PC-9 (cell line): ENCODE data around the gene DNAJB14. TPM values are rescaled to one million over a fixed set of nuclear protein-coding genes. Genes with fewer than 3 reads are reported as not detected.

Experiments
- BruUV-seq: library from RNA; stranded (reverse); fragments of 400-500 nt; replicated peaks from 2 replicates; lab custom pipeline; 2021; lab: Mats Ljungman, UMichigan
- CTCF ChIA-PET: fragments of 300-600 bp; sonication (Branson Sonifier 250); formaldehyde crosslinking; loops from one replicate; lab custom pipeline; 2022; ENCODE audit warnings: antibody characterized with exemption; lab: Charles Lee
- POLR2A ChIA-PET: fragments of 300-600 bp; sonication (Branson Sonifier 250); formaldehyde crosslinking; loops from one replicate; lab custom pipeline; 2022; ENCODE audit warnings: antibody characterized with exemption; ENCODE audit not compliant: unreplicated experiment; lab: Charles Lee
- DNase-seq, 2 experiments: peaks; one replicate each; pipeline versions ENCODE4 v3.0.0 to v3.0.0-alpha.2; 2015 to 2022; ENCODE audit warnings: mixed read lengths in 1 of 2
- H2AFZ ChIP-seq: fragments of 200-600 bp; sonication (generic); 2 replicates; pipeline ENCODE4 v1.8.1; 2017; ENCODE audit warnings: antibody characterized with exemption
- H3F3A ChIP-seq: fragments of 200-600 bp; sonication (generic); 2 replicates; pipeline ENCODE4 v1.8.1; 2017; ENCODE audit warnings: antibody characterized with exemption, mild to moderate bottlenecking, low read depth; ENCODE audit not compliant: insufficient read depth
- H3K27ac ChIP-seq: fragments of 200-600 bp; sonication (generic); 2 replicates; pipeline ENCODE4 v1.6.1; 2016; ENCODE audit warnings: mixed run types
- H3K27me3 ChIP-seq: fragments of 200-600 bp; sonication (generic); 2 replicates; pipeline ENCODE4 v1.6.1; 2016; ENCODE audit warnings: low read depth, mixed run types; ENCODE audit not compliant: insufficient read depth
- H3K36me3 ChIP-seq: fragments of 200-600 bp; sonication (generic); 2 replicates; pipeline ENCODE4 v1.6.1; 2016; ENCODE audit warnings: low read depth, mixed run types
- H3K4me1 ChIP-seq: fragments of 200-600 bp; sonication (generic); replicated peaks from 2 replicates; pipeline ENCODE4 v1.6.1; 2016; ENCODE audit warnings: mixed run types; ENCODE audit not compliant: insufficient read depth
- H3K4me2 ChIP-seq: fragments of 200-600 bp; sonication (generic); 2 replicates; pipeline ENCODE4 v1.6.1; 2017; ENCODE audit warnings: mixed run types
- H3K4me3 ChIP-seq: fragments of 200-600 bp; sonication (generic); 2 replicates; pipeline ENCODE4 v1.6.1; 2016; ENCODE audit warnings: mixed run types
- H3K79me2 ChIP-seq: fragments of 200-600 bp; sonication (generic); 2 replicates; pipeline ENCODE4 v1.6.1; 2017; ENCODE audit warnings: low read depth, mixed run types
- H3K9me2 ChIP-seq: fragments of 200-600 bp; sonication (generic); 2 replicates; pipeline ENCODE4 v1.8.1; 2017; ENCODE audit warnings: mild to moderate bottlenecking; ENCODE audit not compliant: insufficient read depth
- H3K9me3 ChIP-seq: fragments of 200-600 bp; sonication (generic); 2 replicates; pipeline ENCODE4 v1.8.1; 2016; ENCODE audit warnings: low read depth; ENCODE audit not compliant: insufficient read depth
- H4K20me1 ChIP-seq: fragments of 200-600 bp; sonication (generic); 2 replicates; pipeline ENCODE4 v1.8.1; 2017; ENCODE audit not compliant: insufficient read depth
- EZH2 ChIP-seq: fragments of 200-600 bp; sonication (generic); IDR thresholded peaks from 2 replicates; pipeline ENCODE4 v1.8.0; 2017; ENCODE audit warnings: antibody characterized with exemption, low read depth
- intact Hi-C: fragments of 100-400 bp; cut with micrococcal nuclease; formaldehyde crosslinking; loops from one replicate; pipeline ENCODE4 v1.10.0; 2022; ENCODE audit not compliant: unreplicated experiment
- total RNA-seq: library from RNA; stranded (reverse); gene quantifications from 2 replicates; pipeline ENCODE4 v1.2.3, GENCODE V29; 2021
- TF ChIP-seq, protein P1 (sequence below): fragments of 200-600 bp; sonication (generic); conservative IDR thresholded peaks from 2 replicates; pipeline ENCODE4 v1.6.1; 2017; ENCODE audit warnings: mixed run types, antibody characterized with exemption, mild to moderate bottlenecking, moderate library complexity

DNAJB14 gene
- total RNA-seq, 1 experiment from 2014 or later, result 28.6 TPM

- Histone ChIP-seq H3K4me2 (no peak overlapping the region), H3K36me3 (no peaks in the 10 kb centered on the region), H3F3A (no peaks in the 10 kb centered on the region), H3K4me3 (no peak overlapping the region), H3K4me1 (peaks cover 8% of the 10 kb centered on the region; the same call in 1 of the 2 replicates), H3K9me2 (no peaks in the 10 kb centered on the region), H3K9me3 (no peaks in the 10 kb centered on the region), H3K27me3 (no peaks in the 10 kb centered on the region), H4K20me1 (no peaks in the 10 kb centered on the region), H2AFZ (no peak overlapping the region), H3K27ac (no peak overlapping the region), H3K79me2 (no peaks in the 10 kb centered on the region)
- CTCF ChIA-PET, result no interaction called here
- intact Hi-C loops, result no loop called here
- no peak for DNase-seq
- no peak for TF ChIP-seq EZH2
- POLR2A ChIA-PET, result no interaction called here
- no TSS peak for BruUV-seq
These were observed 19.4 kb upstream of the DNAJB14 start for GRCh38 chr4:99965674-99966350.

DNA sequence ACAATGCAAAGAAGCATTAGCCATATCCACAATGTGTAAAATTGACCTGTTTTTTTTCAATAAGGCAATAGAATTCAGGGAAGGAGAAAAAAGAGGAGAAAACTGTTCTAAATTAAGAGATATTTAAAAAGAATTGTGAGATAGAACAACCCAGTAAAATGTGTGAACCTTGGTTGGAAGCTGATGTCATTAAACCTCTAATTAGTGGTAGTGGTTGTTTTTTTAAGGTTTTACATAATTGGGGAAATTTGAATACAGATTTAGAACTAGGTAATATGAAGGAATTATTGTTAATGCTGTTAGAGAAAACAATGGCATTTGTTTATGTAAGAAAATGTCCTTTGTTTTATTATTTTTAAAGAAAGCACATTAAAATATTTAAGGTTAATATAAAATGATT, 18.8 kb upstream of the DNAJB14 start:
- no TSS peak for BruUV-seq
- Histone ChIP-seq H3K4me1 (peaks cover 8% of the 10 kb centered on the region; the same call in 1 of the 2 replicates), H4K20me1 (no peaks in the 10 kb centered on the region), H3K4me3 (no peak overlapping the region), H3K4me2 (no peak overlapping the region), H3K9me2 (no peaks in the 10 kb centered on the region), H2AFZ (no peak overlapping the region), H3K9me3 (no peaks in the 10 kb centered on the region), H3F3A (no peaks in the 10 kb centered on the region; the same call in 1 of the 2 replicates), H3K27ac (no peak overlapping the region), H3K36me3 (no peaks in the 10 kb centered on the region), H3K27me3 (no peaks in the 10 kb centered on the region), H3K79me2 (no peaks in the 10 kb centered on the region)
- TF ChIP-seq, protein P1, sequence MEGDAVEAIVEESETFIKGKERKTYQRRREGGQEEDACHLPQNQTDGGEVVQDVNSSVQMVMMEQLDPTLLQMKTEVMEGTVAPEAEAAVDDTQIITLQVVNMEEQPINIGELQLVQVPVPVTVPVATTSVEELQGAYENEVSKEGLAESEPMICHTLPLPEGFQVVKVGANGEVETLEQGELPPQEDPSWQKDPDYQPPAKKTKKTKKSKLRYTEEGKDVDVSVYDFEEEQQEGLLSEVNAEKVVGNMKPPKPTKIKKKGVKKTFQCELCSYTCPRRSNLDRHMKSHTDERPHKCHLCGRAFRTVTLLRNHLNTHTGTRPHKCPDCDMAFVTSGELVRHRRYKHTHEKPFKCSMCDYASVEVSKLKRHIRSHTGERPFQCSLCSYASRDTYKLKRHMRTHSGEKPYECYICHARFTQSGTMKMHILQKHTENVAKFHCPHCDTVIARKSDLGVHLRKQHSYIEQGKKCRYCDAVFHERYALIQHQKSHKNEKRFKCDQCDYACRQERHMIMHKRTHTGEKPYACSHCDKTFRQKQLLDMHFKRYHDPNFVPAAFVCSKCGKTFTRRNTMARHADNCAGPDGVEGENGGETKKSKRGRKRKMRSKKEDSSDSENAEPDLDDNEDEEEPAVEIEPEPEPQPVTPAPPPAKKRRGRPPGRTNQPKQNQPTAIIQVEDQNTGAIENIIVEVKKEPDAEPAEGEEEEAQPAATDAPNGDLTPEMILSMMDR, result no peak
- TF ChIP-seq EZH2, result no peak
- ChIA-PET POLR2A (no interaction called here), CTCF (no interaction called here)
- intact Hi-C loops, result no loop called here
- no peak for DNase-seq

- Histone ChIP-seq H2AFZ (no peak overlapping the region), H3K4me1 (no peaks in the 10 kb centered on the region), H3K27me3 (no peaks in the 10 kb centered on the region), H3K4me2 (no peak overlapping the region), H3K79me2 (no peaks in the 10 kb centered on the region), H3K27ac (no peak overlapping the region), H3K4me3 (no peak overlapping the region), H3F3A (no peaks in the 10 kb centered on the region; the same call in 1 of the 2 replicates), H3K36me3 (no peaks in the 10 kb centered on the region), H3K9me2 (no peaks in the 10 kb centered on the region), H3K9me3 (peaks cover 3% of the 10 kb centered on the region; the same call in 1 of the 2 replicates), H4K20me1 (no peaks in the 10 kb centered on the region)
- POLR2A ChIA-PET, result no interaction called here
- CTCF ChIA-PET, result no interaction called here
- intact Hi-C loops, result no loop called here
- BruUV-seq, result no TSS peak
- TF ChIP-seq, protein P1, result no peak
- TF ChIP-seq EZH2, result no peak
- DNase-seq, result no peak
These were observed 15.3 kb upstream of the DNAJB14 start for GRCh38 chr4:99961711-99962110.
